HG02763 (cell line): ENCODE measurements around the gene GARIN5A.

ENCODE experiments used
- ATAC-seq: cut with Tn5 transposase; IDR thresholded peaks from one replicate; pipeline ENCODE4 v1.9.1; 2021; ENCODE audit warnings: mild to moderate bottlenecking, moderate library complexity; ENCODE audit not compliant: unreplicated experiment

The GARIN5A gene

DNA sequence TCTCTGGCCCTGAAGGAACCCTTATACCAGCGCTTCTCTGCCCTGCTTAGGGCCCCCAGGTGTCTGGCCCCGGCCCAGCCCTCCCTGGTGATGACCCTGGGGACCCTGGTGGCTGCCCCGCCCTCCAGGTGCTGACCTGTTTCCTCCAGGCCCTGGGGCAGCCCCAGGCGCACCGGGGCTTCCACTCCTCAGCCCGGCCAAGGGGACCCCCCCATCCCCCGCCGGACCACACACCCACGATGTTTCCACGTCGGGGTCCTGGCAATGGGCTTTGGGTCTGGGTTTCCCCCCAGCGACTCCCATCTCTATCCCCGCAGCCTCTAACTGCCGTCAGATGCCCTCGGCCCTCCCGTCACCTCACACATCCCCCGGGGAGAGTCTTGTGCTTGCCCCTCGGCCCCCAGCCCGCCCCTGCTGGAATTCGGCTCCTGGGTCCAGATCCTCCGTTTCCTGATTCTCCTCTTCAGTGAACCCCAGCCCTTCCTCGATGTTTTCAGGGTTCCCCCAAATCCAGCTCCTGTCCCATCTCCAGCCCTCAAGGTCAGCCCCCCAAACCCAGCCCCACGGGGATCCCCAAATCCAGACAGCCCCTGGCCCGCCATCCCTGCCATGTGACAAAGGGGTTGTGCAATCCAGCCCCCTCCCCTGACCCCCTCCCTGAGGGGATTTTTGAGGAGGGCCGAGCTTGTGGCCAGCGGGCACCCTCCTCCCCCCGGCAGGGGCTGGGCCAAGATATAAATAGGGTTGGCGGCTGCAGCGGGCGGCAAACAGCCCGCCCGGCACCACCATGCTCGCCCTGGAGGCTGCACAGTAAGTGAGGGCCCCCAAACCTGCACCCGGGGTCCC, 58.2 kb downstream of the GARIN5A start, which contains the start of gene SPIB:
Gene SPIB (plus strand): TSS at position 763 of the 846 bp plus-strand sequence. CDS start 25 bp downstream, at position 788.
- ATAC-seq, result no peak

DNA sequence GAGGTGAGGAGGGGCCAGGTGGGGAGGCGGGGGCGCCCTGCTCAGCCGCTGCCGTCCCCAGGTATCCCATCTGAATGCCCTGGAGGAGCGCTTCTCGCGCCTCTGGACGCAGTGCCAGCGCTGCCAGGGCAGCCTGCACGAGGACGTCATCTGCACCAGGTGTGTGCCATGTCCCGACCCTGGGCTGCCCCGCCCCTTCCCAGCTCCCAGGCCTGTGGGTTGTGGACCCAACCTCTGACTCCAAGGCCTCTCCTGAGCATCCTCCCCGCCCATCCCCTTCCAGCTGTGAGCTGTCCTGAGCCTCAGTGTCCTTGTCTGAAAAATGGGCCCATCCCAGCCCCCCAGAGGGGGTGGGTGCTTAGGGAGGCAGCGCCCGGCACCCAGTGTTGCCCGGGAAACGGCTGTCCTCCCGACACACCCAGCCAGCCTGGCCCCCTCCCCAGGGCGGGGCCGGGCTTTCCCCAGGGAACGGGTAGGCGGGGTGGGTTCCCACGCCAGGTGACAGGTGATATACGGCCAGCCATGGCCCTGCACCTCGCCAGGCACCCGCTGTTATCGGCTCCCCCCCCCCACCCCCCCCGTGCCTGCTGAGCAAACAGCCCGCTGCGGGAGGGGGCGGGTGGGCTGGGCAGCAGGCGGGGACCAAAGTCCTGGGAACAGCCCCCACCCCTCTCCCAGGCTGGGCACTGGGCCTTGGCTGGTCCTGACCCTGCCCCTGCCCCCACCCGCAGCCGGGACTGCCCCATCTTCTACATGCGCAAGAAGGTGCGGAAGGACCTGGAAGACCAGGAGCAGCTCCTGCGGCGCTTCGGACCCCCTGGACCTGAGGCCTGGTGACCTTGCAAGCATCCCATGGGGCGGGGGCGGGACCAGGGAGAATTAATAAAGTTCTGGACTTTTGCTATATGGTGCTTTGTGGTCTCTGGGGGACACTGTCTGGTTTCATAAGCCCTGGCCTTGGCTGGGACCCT, 59.3 kb downstream of the GARIN5A start:
- ATAC-seq, result no peak
